Skin of body (tissue), 3 donors: ENCODE results near the gene PGAM5. TPM values are rescaled to one million over a fixed set of nuclear protein-coding genes. Genes with fewer than 3 reads are reported as not detected.
"Not testable (repeated sequence)": the region's sequence is repeated elsewhere in the genome, so short reads cannot be mapped to it uniquely, and the experiment has no call there.

Source experiments
- DNase-seq: peaks from one replicate; lab custom pipeline; 2025; lab: John Stamatoyannopoulos, UW
- small RNA-seq: library from RNA; depleted of rRNA; stranded (forward); fragments of <200 nt; gene quantifications from one replicate; pipeline ENCODE3, GENCODE V24; 2014; ENCODE audit warnings: low replicate concordance
- total RNA-seq: library from RNA; depleted of rRNA; stranded (reverse); fragments of >200 nt; gene quantifications from one replicate; pipeline ENCODE4 v1.2.3, GENCODE V29; 2014

PGAM5 gene
- total RNA-seq, 1 donor from 2014 or later: 16.3 TPM

DNA sequence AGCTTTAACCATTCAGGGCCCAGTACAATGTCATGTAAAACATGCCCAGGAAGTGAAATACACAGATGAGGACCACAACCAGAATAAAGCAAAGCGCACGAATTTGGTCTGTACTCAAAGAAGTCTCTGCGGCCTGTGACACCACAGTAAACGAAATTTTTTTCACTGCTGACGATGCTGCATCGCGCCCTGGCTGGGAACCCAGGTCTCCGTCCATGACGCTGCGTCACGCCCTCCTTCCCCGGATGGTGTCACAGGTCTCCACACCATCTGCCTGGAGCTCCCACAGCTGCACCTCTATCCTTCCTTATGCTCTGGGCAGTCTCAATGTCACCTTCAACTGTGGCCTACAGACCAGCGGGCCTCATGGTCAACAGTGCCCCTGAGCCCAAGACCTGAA is 33.2 kb downstream of the PGAM5 start:
- DNase-seq: no peak

GRCh38 chr12:132746613-132747012 is 36.0 kb downstream of the PGAM5 start:
- DNase-seq: no peak

GRCh38 chr12:132747395-132747794 is 36.8 kb downstream of the PGAM5 start:
- no peak for DNase-seq

GRCh38 chr12:132747896-132748295 is 37.3 kb downstream of the PGAM5 start:
- DNase-seq: no peak

GRCh38 chr12:132748319-132748718 is 37.7 kb downstream of the PGAM5 start:
- no peak for DNase-seq

DNA sequence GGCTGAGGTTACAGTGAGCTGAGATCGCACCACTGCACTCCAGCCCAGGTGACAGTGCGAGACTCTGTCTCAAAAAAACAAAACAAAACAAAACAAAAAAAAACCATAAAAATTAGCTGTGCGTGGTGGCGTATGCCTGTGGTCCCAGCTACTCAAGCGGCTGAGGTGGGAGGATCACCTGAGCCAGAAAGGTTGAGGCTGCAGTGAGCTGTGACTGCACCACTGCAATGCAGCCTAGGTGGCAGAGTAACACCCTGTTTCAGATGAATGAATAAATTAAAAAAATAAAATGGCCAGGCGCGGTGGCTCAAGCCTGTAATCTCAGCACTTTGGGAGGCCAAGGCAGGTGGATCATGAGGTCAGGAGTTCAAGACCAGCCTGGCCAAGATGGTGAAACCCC is 43.0 kb downstream of the PGAM5 start:
- not testable (repeated sequence) for DNase-seq

DNA sequence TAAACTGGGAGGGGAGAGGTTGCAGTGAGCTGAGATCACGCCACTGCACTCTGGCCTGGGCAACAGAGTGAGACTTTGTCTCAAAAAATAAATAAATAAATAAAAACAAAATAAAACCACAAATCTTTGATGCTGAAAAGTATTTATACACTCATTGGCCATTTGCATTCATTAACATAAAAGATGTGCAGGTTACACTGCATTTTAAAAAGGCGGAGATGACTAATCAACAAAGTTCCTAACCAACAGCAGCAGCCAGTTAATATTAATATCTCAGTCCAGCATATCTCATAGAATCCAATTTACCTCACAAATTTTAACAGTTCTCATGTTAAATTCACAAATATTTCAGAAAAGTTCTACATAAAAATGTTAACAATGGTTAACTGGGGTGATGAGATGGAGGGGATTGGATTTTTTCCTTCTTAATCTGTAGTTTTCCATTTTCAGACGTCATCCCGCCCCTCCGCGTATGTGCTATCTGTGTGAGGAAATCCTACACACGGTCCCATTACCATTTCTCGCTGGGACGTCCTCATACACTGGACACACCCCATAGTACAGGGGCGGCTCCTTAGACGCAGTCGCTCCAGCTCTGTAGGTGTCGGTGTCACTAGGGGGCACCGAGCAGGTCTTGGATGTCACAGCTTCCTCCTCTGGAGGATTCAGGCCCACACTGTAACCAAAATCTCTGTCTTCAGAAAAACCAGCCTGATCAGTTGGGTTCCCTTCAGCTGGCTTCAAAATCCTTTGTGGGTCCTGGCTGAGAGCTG is 43.7 kb downstream of the PGAM5 start:
- no peak for DNase-seq

DNA sequence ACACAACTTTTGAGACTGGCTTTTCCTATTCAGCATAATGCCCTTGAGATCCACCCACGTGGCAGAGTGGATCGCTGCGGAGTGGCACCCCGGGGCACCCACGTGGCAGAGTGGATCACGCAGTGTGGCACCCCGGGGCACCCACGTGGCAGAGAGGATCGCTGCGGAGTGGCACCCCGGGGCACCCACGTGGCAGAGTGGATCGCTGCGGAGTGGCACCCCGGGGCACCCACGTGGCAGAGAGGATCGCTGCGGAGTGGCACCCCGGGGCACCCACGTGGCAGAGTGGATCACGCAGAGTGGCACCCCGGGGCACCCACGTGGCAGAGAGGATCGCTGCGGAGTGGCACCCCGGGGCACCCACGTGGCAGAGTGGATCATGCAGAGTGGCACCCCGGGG is 48.2 kb downstream of the PGAM5 start:
- not testable (repeated sequence) for DNase-seq

DNA sequence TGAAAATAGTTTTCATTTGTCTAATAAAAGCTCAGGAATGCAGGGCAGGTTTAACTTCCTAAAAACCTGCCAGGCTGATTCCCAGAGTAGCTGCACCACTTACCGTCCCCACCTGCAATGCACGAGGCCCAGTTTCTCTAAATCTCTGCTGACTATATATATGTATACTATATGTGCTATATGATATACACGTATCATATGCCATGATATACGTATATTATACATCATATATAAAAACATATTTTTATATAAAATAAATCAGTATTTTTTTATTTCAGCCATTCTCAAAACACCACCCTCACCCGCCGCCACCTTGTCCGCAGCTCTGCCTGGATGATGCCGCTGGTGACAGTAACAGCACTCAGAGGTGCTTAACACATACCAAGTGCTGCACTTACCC is 48.7 kb downstream of the PGAM5 start:
- DNase-seq: no peak

DNA sequence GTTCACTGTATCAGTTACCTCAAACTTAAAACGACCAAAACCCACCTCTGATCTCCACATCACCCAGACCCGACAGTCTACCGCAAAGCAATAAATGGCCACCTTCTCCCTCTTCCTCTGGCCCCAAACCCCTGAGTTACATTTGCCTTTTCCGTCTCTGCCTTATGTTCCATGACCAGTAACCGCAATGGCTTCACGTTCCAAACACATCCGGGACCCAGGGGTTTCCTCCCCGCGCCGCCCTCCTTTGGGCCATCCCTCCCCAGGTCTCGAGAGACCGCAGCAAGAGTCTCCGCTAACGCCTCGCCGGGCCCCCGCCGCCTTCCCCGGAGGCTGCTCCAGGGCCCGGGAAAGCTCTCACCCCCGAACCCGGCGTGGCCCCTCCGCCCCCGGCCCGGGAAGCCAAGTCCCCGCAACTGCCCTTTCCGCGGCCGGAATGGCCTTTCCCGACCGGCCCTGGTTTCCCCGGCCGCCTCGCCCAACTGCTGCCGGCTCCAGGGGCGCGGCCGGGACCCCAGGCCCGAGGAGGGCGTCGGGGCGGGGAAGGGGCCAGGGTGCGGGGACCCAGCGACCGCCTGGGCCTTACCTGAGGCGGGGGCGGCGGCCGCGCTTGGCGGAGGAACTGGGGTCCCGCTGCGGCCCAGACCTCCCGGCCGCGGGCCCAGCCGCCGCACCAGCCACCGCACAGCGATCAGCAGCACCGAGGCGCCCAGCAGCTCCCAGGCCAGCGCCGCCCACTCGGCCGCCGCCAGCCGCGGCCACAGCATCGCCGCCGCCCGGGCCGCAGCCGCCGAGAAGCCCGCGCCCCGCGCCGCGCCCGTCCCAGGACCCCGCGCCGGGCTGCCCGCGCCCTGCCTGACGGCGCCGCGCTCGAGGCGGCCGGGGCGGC is 50.6 kb downstream of the PGAM5 start, which contains the start of gene ANKLE2:
Gene ANKLE2 (minus strand): TSS at position 801 of the 889 bp plus-strand sequence. CDS start 34 bp downstream, at position 767.
- DNase-seq: no peak

- DNase-seq: peak; percentile 84
Measured at GRCh38 chr12:132761921-132762583, 51.4 kb downstream of the PGAM5 start.

- no peak for DNase-seq
Measured at GRCh38 chr12:132764231-132764630, 53.6 kb downstream of the PGAM5 start.

DNA sequence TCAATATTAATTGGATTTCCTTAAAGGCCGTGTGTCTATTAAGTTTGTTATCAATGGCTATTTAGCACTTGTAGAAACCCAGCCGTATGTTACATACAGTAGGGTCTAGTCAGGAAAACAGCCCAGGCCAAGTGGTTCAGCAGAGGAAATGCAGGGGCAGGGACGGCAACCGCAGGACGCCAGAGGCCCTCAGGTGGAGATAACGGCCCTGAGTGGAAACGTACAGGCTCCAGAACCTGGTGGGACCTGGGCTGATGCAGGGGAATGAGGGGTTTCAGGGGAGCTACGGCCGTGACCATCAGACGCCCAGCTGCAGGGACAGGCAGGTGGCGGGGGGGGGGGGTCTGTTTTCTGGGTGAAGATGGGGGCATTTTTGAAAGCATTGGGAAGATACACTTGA is 54.7 kb downstream of the PGAM5 start:
- DNase-seq: no peak

DNA sequence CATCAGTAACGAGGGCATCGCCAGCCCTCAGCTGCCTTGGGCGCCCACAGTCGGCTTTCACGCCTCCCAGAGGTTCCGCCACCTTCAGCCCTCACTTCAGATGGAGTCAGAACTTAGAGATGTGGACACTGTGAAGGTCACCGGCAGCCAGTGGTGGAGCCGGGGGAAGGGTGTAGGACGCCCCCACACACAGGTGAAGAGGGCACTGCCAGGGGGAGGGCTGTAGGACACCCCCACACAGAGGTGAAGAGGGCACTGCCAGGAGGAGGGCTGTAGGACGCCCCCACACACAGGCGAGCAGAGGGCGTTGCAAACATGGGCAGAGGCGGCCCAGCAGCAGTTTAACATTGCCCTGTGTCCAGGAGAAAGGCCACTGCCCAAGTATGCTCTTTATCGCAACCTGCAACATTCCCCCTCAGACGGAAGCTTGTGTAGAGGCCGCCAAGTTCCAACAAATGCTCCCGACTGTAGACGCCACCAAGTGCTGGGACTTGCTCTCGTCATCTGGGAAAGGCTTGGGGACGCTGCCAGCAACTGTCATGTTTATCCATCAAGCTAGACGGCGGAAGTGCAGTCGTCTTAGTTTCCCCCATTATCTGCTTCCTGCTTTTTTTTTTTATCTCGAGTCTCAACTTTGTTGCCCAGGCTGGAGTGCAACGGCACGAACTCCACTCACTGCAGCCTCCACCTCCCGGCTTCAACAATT is 55.9 kb downstream of the PGAM5 start:
- DNase-seq: peak; percentile 38

DNA sequence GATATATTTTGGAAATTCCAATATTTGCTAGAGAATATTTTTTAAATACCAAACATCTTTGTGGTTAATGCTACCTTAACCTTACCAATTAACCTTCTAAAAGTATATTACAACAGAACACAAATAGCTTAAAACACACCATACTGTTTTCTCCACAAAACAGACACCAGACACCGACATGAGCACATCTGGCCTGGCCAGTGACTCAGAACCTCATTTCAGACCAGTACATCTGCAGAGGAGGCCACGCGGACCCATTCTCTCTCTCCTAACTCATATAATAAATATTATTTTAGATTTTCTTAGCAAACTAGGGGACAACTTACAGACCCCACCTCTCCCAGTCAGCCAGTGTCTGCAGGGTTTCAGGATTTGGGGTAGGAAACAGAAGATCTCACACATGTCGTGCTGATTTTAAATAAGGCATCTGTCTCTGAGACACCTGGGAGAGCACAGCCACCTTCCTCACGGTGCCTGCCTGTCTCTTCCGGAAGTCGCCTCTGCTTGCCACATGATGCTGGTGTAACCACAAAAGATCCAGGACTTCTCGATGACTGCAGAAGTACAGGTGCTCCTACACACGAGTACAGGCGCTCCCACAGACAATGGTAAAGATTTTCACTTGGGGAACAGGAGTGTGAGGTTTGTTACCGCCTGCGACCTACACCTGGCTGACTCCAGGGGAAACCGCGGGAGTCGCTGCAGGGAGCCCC is 60.6 kb downstream of the PGAM5 start:
- DNase-seq: no peak

Small RNA genes within 50 kb of the gene (small RNA-seq; reads per million reads assigned to genes)
- not detected for gene RNA5SP379

Other genes with a start within 250 kb of the PGAM5 start
- 5.0 TPM for gene FBRSL1, start 220.7 kb upstream of the PGAM5 start, total RNA-seq
- gene LRCOL1, start 100.3 kb upstream of the PGAM5 start, total RNA-seq: not detected
- not detected for gene P2RX2, start 92.1 kb upstream of the PGAM5 start, total RNA-seq
- 68.9 TPM for gene POLE, start 23.5 kb upstream of the PGAM5 start, total RNA-seq
- gene PXMP2, start 23.3 kb upstream of the PGAM5 start, total RNA-seq: 19.7 TPM
- 54.3 TPM for gene ANKLE2, start 51.0 kb downstream of the PGAM5 start, total RNA-seq
- 54.5 TPM for gene GOLGA3, start 118.0 kb downstream of the PGAM5 start, total RNA-seq
- 20.2 TPM for gene CHFR, start 176.8 kb downstream of the PGAM5 start, total RNA-seq
- gene ZNF605, start 245.5 kb downstream of the PGAM5 start, total RNA-seq: 14.7 TPM